ENCODE data around the gene CD6. TPM values are rescaled to one million over a fixed set of nuclear protein-coding genes. Genes with fewer than 3 reads are reported as not detected.

The CD6 gene
- total RNA-seq, 1 experiment from 2014 or later, result 1.4 TPM

DNA sequence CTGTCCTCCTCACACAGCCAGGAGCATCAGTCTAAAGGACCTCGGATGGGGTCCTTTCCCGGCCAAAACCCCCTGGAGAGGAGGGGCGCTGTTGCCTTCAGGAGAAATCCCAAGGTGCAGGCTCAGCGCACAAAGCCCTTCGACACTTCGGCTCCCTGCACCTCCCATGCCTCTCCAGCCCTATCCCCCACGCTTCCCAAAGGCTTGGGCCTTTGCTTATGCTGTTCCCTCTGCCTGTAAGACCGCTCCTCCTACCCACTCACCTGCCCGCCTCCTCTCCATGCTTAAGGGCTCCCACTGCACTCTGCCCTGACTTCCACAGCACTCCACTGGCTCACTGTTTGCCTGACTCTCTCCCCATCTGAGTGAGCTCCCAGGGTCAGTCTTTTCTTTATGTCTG lies 33.0 kb upstream of the CD6 start:
- no peak overlapping the region for H3K27ac ChIP-seq (ENCODE audit: low read depth, low read length)
- no peaks in the 10 kb centered on the region for H3K79me2 ChIP-seq (ENCODE audit: insufficient read depth, low read length)
- H3K4me1 ChIP-seq (ENCODE audit: control insufficient read depth in 1 of 2, insufficient read depth in 2 of 2, low read length in 2 of 2), result no peaks in the 10 kb centered on the region
- no peak overlapping the region for H3K9ac ChIP-seq (ENCODE audit: low read length)
- DNase-seq (ENCODE audit: low read depth, low spot score) (no peak), ATAC-seq (no peak)
- TF ChIP-seq RAD21 (IDR thresholded peaks at IDR 0.05; ENCODE audit: low read depth) (no peak), SRF (IDR thresholded peaks at IDR 0.05; ENCODE audit: low read depth) (no peak)
- no peak overlapping the region for H3K4me2 ChIP-seq (ENCODE audit: low read length)
- ChIA-PET CTCF (no interaction called here), RAD21 (ENCODE audit: low non-redundant PET in 1 of 2, low total read pairs in 2 of 2, uncharacterized antibody in 2 of 2, unreplicated experiment in 2 of 2) (no interaction called here), POLR2A (no interaction called here)
- no peak overlapping the region for H3K4me3 ChIP-seq (replicated peaks in 1 of 2; ENCODE audit: low read depth in 1 of 2, low read length in 2 of 2)
- H3K9me2 ChIP-seq (ENCODE audit: insufficient read depth), result no peaks in the 10 kb centered on the region
- intact Hi-C loops (cut with micrococcal nuclease), result no loop called here
- H2AFZ ChIP-seq (ENCODE audit: low read depth, low read length, poor library complexity, severe bottlenecking), result no peak overlapping the region
- BruUV-seq (replicated peaks), result no TSS peak
- no peaks in the 10 kb centered on the region for H3K9me3 ChIP-seq (ENCODE audit: control insufficient read depth in 1 of 2, insufficient read depth in 1 of 2, low read depth in 1 of 2, low read length in 2 of 2)
- no peaks in the 10 kb centered on the region; a peak in 2 of 4 replicates for H3K36me3 ChIP-seq (ENCODE audit: control insufficient read depth in 1 of 2, insufficient read depth in 2 of 2, low read length in 2 of 2)
- H4K20me1 ChIP-seq (ENCODE audit: insufficient read depth), result no peaks in the 10 kb centered on the region
- 0 out of 2 replicates have a peak, but pooled peaks cover 11% of the 10 kb centered on the region for H3K27me3 ChIP-seq (ENCODE audit: insufficient read depth, low read length)

DNA sequence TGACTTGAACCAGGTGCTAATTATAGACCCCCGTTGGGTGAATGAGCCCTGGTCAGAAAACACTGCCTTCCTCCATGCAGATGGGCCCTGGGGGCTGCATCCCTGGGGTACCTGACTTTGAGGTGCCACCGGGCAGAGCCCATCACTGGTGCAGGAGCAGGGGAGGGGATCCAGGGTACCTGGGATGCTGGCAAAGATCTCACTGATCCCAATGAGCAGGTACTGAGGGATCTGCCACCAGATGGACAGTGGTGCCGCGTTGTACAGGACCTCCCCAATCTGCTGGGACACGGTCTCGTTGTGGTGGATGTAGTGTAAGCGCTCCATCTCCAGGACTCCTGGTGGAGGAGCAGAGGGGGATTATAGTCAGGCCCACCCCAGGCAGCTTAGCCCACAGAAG lies 32.2 kb upstream of the CD6 start:
- CTCF ChIA-PET, result no interaction called here

More for the DNA sequence above, 32.2 kb upstream of the CD6 start:
- no peak overlapping the region for H3K9ac ChIP-seq (ENCODE audit: low read length)
- H3K4me3 ChIP-seq (replicated peaks in 1 of 2; ENCODE audit: low read depth in 1 of 2, low read length in 2 of 2), result no peak overlapping the region
- intact Hi-C loops (cut with micrococcal nuclease), result no loop called here
- ChIA-PET POLR2A (no interaction called here), RAD21 (ENCODE audit: low non-redundant PET in 1 of 2, low total read pairs in 2 of 2, uncharacterized antibody in 2 of 2, unreplicated experiment in 2 of 2) (no interaction called here)
- no peak overlapping the region for H3K27ac ChIP-seq (ENCODE audit: low read depth, low read length)
- no peak overlapping the region for H2AFZ ChIP-seq (ENCODE audit: low read depth, low read length, poor library complexity, severe bottlenecking)
- H3K9me3 ChIP-seq (ENCODE audit: control insufficient read depth in 1 of 2, insufficient read depth in 1 of 2, low read depth in 1 of 2, low read length in 2 of 2), result no peaks in the 10 kb centered on the region
- no peaks in the 10 kb centered on the region; a peak in 1 of 4 replicates for H3K36me3 ChIP-seq (ENCODE audit: control insufficient read depth in 1 of 2, insufficient read depth in 2 of 2, low read length in 2 of 2)
- no peak overlapping the region for H3K4me2 ChIP-seq (ENCODE audit: low read length)
- H3K27me3 ChIP-seq (ENCODE audit: insufficient read depth, low read length), result 0 out of 2 replicates have a peak, but pooled peaks cover 11% of the 10 kb centered on the region
- H4K20me1 ChIP-seq (ENCODE audit: insufficient read depth), result no peaks in the 10 kb centered on the region
- no peaks in the 10 kb centered on the region for H3K79me2 ChIP-seq (ENCODE audit: insufficient read depth, low read length)
- no TSS peak for BruUV-seq (replicated peaks)
- DNase-seq (ENCODE audit: low read depth, low spot score), result no peak
- TF ChIP-seq POLR2AphosphoS5 (IDR thresholded peaks at IDR 0.05; ENCODE audit: low read depth, low read length), result no peak
- TF ChIP-seq RAD21 (IDR thresholded peaks at IDR 0.05; ENCODE audit: low read depth), result no peak
- TF ChIP-seq, protein P1, sequence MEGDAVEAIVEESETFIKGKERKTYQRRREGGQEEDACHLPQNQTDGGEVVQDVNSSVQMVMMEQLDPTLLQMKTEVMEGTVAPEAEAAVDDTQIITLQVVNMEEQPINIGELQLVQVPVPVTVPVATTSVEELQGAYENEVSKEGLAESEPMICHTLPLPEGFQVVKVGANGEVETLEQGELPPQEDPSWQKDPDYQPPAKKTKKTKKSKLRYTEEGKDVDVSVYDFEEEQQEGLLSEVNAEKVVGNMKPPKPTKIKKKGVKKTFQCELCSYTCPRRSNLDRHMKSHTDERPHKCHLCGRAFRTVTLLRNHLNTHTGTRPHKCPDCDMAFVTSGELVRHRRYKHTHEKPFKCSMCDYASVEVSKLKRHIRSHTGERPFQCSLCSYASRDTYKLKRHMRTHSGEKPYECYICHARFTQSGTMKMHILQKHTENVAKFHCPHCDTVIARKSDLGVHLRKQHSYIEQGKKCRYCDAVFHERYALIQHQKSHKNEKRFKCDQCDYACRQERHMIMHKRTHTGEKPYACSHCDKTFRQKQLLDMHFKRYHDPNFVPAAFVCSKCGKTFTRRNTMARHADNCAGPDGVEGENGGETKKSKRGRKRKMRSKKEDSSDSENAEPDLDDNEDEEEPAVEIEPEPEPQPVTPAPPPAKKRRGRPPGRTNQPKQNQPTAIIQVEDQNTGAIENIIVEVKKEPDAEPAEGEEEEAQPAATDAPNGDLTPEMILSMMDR (IDR thresholded peaks at IDR 0.05 in 2 of 3, conservative IDR thresholded peaks at IDR 0.05 in 1 of 3; ENCODE audit: borderline replicate concordance in 1 of 3, insufficient read depth in 1 of 3, low read depth in 2 of 3, low read length in 2 of 3), result no peak
- no peaks in the 10 kb centered on the region for H3K9me2 ChIP-seq (ENCODE audit: insufficient read depth)
- ATAC-seq, result no peak
- H3K4me1 ChIP-seq (ENCODE audit: control insufficient read depth in 1 of 2, insufficient read depth in 2 of 2, low read length in 2 of 2), result no peaks in the 10 kb centered on the region

Data from HCT116 (cell line).